IgD-negative memory B cell (primary cell): ENCODE measurements around the gene KRT80. TPM values are rescaled to one million over a fixed set of nuclear protein-coding genes. Genes with fewer than 3 reads are reported as not detected.

ENCODE experiments used
- H3K27ac Mint-ChIP-seq, 3 donors: one replicate each; pipeline ENCODE4 v1.8.0; 2020 to 2022; ENCODE audit warnings: mild to moderate bottlenecking in 3 of 3, mixed read lengths in 3 of 3, moderate library complexity in 1 of 3
- H3K27me3 Mint-ChIP-seq: one replicate; pipeline ENCODE4 v1.8.0; 2021; ENCODE audit warnings: mixed read lengths
- H3K36me3 Mint-ChIP-seq: one replicate; pipeline ENCODE4 v1.8.0; 2020; ENCODE audit warnings: mild to moderate bottlenecking, mixed read lengths
- H3K4me1 Mint-ChIP-seq, 3 donors: one replicate each; pipeline ENCODE4 v1.8.0; 2020 to 2022; ENCODE audit warnings: mixed read lengths in 3 of 3, mild to moderate bottlenecking in 1 of 3
- H3K4me3 Mint-ChIP-seq, 4 donors: one replicate each; pipeline ENCODE4 v1.8.0; 2020 to 2022; ENCODE audit warnings: mild to moderate bottlenecking in 4 of 4, mixed read lengths in 4 of 4, moderate library complexity in 3 of 4
- H3K9me3 Mint-ChIP-seq, 3 donors: one replicate each; pipeline ENCODE4 v1.8.0; 2020 to 2021; ENCODE audit warnings: mixed read lengths in 3 of 3, mild to moderate bottlenecking in 1 of 3
- polyA plus RNA-seq: library from polyadenylated mRNA; unstranded; fragments of 300-500 nt; fragmentation: Illumina TruSeq; gene quantifications from one replicate; pipeline ENCODE4 v1.2.3, GENCODE V29; 2021

KRT80 gene
- polyA plus RNA-seq, 1 donor from 2014 or later = not detected

DNA sequence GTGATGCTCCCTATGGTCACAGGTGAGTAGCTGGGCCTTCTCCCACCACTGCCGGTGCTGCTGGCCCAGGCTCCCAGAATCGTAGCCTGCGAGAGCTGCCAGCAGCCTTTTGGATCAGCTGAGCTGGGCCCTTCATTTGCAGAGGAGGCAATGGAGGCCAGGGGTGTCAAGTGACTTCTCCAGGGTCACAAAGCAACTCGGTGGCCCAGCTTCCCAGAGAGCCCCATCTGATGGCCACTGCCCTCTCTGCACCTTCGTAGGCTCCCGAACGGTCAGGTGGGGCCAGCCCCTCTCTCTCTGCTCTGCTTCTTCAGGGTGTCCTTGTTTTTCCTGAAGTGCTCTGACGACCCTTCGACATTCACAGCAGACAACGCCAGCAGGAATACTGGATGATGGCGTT lies 4.6 kb downstream of the KRT80 start:
- H3K4me1 Mint-ChIP-seq = no peaks in the 10 kb centered on the region
- peaks cover 1% of the 10 kb centered on the region for H3K27me3 Mint-ChIP-seq
- no peak overlapping the region for H3K4me3 Mint-ChIP-seq
- H3K9me3 Mint-ChIP-seq = no peaks in the 10 kb centered on the region
- H3K36me3 Mint-ChIP-seq = no peaks in the 10 kb centered on the region
- H3K27ac Mint-ChIP-seq = no peak overlapping the region

DNA sequence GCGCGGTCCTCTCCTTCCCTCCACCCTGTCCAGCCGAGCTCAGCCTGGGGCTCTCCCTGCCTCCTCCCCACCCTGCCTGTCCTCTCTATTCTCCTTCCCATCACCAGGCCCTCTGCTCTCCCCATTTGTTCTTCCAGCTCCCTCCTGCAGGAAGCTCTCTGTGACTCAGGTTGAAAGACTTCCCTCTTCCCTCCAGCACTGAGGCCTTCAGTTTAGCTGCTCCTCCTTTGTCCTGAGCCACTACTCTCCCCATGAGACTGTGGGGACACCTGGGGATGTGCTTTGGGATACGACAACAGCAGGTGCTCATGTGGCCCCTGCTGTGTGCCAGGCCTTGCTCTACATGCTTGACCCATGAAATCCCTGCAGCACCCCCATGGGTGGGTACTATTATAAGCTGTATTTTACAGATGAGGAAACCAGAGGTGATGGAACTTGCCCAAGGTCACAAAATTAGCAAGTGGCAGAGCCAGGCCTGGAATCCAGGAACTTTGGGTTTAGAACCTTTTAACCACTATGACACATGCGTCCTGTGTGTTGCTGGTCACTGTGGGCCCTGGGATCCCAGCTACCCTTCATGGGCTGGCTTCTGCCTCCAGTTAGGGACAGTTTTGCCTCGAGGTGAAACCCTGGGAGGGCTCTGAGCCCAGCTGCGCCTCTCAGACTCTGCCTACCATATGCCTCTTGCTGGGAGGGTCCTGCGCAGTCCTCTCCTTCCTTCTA lies 5.5 kb downstream of the KRT80 start:
- no peak overlapping the region for H3K4me3 Mint-ChIP-seq
- H3K36me3 Mint-ChIP-seq = no peaks in the 10 kb centered on the region
- no peak overlapping the region for H3K27ac Mint-ChIP-seq
- H3K27me3 Mint-ChIP-seq = peaks cover 4% of the 10 kb centered on the region
- no peaks in the 10 kb centered on the region for H3K4me1 Mint-ChIP-seq
- no peaks in the 10 kb centered on the region for H3K9me3 Mint-ChIP-seq

DNA sequence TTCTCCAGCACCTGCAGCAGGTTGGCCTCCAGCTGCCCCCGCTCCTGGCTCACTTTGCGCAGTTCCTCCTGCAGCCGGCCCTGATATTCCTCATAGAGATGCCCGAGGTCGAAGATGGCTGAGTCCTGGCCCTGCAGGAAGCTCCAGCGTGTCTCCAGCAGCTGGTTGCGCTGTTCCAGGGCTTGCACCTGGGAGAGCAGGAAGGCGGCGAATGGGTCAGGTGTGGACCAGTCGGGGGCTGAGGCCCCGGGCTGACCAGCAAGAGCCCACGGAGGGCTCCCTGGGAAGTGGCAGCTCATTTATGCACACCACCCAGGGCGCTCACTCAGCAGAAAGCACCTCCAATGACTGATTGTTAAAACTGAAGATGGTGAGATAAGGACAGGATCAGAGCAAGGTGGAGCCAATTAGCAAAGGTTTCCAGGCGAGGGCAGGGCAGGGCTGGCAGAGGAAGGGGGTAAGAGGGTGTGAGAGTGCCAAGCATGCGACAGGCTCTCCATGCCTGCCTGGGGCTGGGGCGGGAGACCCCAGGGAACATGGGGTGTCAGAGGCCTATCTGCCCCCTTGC lies 6.3 kb downstream of the KRT80 start:
- peaks cover 5% of the 10 kb centered on the region for H3K27me3 Mint-ChIP-seq
- H3K4me3 Mint-ChIP-seq = no peak overlapping the region
- H3K36me3 Mint-ChIP-seq = no peaks in the 10 kb centered on the region
- H3K27ac Mint-ChIP-seq = no peak overlapping the region
- no peaks in the 10 kb centered on the region for H3K9me3 Mint-ChIP-seq
- H3K4me1 Mint-ChIP-seq = no peaks in the 10 kb centered on the region

GRCh38 chr12:52184813-52185212 lies 7.0 kb downstream of the KRT80 start:
- Mint-ChIP-seq H3K36me3 (no peaks in the 10 kb centered on the region), H3K27ac (no peak overlapping the region), H3K4me3 (no peak overlapping the region), H3K27me3 (peaks cover 5% of the 10 kb centered on the region), H3K4me1 (no peaks in the 10 kb centered on the region), H3K9me3 (no peaks in the 10 kb centered on the region)

GRCh38 chr12:52183971-52184370 lies 7.8 kb downstream of the KRT80 start:
- H3K9me3 Mint-ChIP-seq = no peaks in the 10 kb centered on the region
- no peaks in the 10 kb centered on the region for H3K36me3 Mint-ChIP-seq
- H3K4me1 Mint-ChIP-seq = no peaks in the 10 kb centered on the region
- H3K4me3 Mint-ChIP-seq = no peak overlapping the region
- peaks cover 5% of the 10 kb centered on the region for H3K27me3 Mint-ChIP-seq
- no peak overlapping the region for H3K27ac Mint-ChIP-seq

DNA sequence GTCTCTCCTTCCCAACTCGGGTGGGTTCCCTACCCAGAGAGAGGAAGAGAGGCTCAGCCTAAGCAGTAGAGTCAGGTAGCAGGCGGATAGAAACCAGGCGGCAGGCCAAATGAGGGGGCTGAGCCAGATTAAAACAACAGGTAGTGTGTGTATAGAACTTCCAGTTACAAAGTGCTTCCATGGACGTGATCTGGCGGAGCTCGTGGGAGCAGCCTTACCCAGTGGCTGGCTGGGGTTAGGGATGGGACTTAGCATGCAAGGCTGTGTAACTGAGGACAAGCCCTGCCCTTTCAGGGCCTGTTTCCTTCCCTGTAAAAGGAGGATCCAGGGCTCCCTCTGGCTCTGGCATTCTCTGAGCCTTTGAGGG lies 8.3 kb downstream of the KRT80 start:
- Mint-ChIP-seq H3K27ac (no peak overlapping the region), H3K36me3 (no peaks in the 10 kb centered on the region), H3K27me3 (peaks cover 5% of the 10 kb centered on the region), H3K4me3 (no peak overlapping the region), H3K4me1 (no peaks in the 10 kb centered on the region), H3K9me3 (no peaks in the 10 kb centered on the region)

DNA sequence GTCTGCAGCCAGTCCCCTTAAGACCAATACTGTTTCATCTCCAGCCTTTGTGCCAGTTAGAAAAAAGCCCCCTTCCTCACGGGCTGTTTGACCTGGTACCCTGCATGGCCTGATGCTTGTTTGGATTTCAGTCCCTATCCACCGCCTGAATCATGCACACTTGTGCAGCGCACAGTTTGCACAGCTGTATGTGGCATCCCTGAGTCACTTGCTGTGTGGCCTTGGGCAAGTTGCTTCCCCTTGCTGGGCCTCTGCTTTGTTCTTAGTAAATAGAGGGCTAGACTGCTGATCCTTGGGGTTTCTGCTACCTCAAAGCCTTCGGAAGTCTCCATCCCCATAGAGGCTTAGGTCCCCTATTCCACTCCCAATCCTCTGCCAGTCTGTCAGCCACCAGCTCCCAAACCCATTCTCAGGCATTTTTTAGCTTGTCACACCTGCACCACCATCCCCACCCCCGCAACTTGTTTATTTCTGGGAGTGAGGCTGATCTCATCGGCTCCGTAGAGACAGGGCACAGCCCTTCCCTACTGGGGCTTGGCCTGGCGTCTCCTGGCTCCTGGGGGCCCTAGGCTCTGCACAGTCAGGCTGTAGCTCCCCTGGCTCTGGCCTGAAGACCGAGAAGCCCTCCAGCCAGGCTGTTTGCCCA lies 8.8 kb downstream of the KRT80 start:
- H3K27me3 Mint-ChIP-seq = peaks cover 5% of the 10 kb centered on the region
- H3K27ac Mint-ChIP-seq = no peak overlapping the region
- H3K36me3 Mint-ChIP-seq = no peaks in the 10 kb centered on the region
- no peaks in the 10 kb centered on the region for H3K4me1 Mint-ChIP-seq
- no peak overlapping the region for H3K4me3 Mint-ChIP-seq
- no peaks in the 10 kb centered on the region for H3K9me3 Mint-ChIP-seq

GRCh38 chr12:52182384-52182783 lies 9.4 kb downstream of the KRT80 start:
- no peaks in the 10 kb centered on the region for H3K36me3 Mint-ChIP-seq
- H3K4me1 Mint-ChIP-seq = no peaks in the 10 kb centered on the region
- no peak overlapping the region for H3K27ac Mint-ChIP-seq
- H3K9me3 Mint-ChIP-seq = no peaks in the 10 kb centered on the region
- H3K4me3 Mint-ChIP-seq = no peak overlapping the region
- H3K27me3 Mint-ChIP-seq = peaks cover 5% of the 10 kb centered on the region

GRCh38 chr12:52181746-52182145 lies 10.1 kb downstream of the KRT80 start:
- no peaks in the 10 kb centered on the region for H3K36me3 Mint-ChIP-seq
- no peak overlapping the region for H3K4me3 Mint-ChIP-seq
- H3K4me1 Mint-ChIP-seq = no peaks in the 10 kb centered on the region
- peaks cover 5% of the 10 kb centered on the region for H3K27me3 Mint-ChIP-seq
- no peaks in the 10 kb centered on the region for H3K9me3 Mint-ChIP-seq
- no peak overlapping the region for H3K27ac Mint-ChIP-seq

- Mint-ChIP-seq H3K27me3 (peaks cover 5% of the 10 kb centered on the region), H3K9me3 (no peaks in the 10 kb centered on the region), H3K36me3 (no peaks in the 10 kb centered on the region), H3K27ac (no peak overlapping the region), H3K4me3 (no peak overlapping the region), H3K4me1 (no peaks in the 10 kb centered on the region)
Observed at GRCh38 chr12:52180971-52181628, 10.7 kb downstream of the KRT80 start.

- Mint-ChIP-seq H3K27ac (peak overlapping the region in 1 of 3 donors; percentile 71), H3K9me3 (no peaks in the 10 kb centered on the region), H3K4me3 (peak overlapping the region in 1 of 4 donors; percentile 33), H3K4me1 (no peaks in the 10 kb centered on the region), H3K27me3 (peaks cover 5% of the 10 kb centered on the region), H3K36me3 (no peaks in the 10 kb centered on the region)
Observed at GRCh38 chr12:52179396-52179973, 12.3 kb downstream of the KRT80 start.

GRCh38 chr12:52178984-52179383 lies 12.8 kb downstream of the KRT80 start:
- H3K9me3 Mint-ChIP-seq = no peaks in the 10 kb centered on the region
- no peaks in the 10 kb centered on the region for H3K36me3 Mint-ChIP-seq
- no peak overlapping the region for H3K27ac Mint-ChIP-seq
- H3K4me3 Mint-ChIP-seq = peak overlapping the region in 1 of 4 donors; percentile 32
- peaks cover 5% of the 10 kb centered on the region for H3K27me3 Mint-ChIP-seq
- H3K4me1 Mint-ChIP-seq = no peaks in the 10 kb centered on the region

- no peaks in the 10 kb centered on the region for H3K36me3 Mint-ChIP-seq
- no peaks in the 10 kb centered on the region for H3K4me1 Mint-ChIP-seq
- H3K9me3 Mint-ChIP-seq = no peaks in the 10 kb centered on the region
- H3K4me3 Mint-ChIP-seq = no peak overlapping the region
- no peak overlapping the region for H3K27ac Mint-ChIP-seq
- H3K27me3 Mint-ChIP-seq = peaks cover 5% of the 10 kb centered on the region
Observed at GRCh38 chr12:52178443-52178842, 13.4 kb downstream of the KRT80 start.

GRCh38 chr12:52175371-52176350 lies 16.2 kb downstream of the KRT80 start:
- H3K4me3 Mint-ChIP-seq = no peak overlapping the region
- no peaks in the 10 kb centered on the region for H3K27me3 Mint-ChIP-seq
- no peak overlapping the region for H3K27ac Mint-ChIP-seq
- no peaks in the 10 kb centered on the region for H3K36me3 Mint-ChIP-seq
- H3K4me1 Mint-ChIP-seq = no peaks in the 10 kb centered on the region
- H3K9me3 Mint-ChIP-seq = no peaks in the 10 kb centered on the region
